Epithelial cell of esophagus (primary cell): ENCODE data around the gene CHN2.

Experiments
- DNase-seq: peaks from one replicate; pipeline ENCODE4 v3.0.0; 2010; ENCODE audit warnings: low read depth
- H3K4me3 ChIP-seq: 2 replicates; pipeline ENCODE4 v1.5.1; 2011; ENCODE audit warnings: mild to moderate bottlenecking, low read length, control low read depth
- CTCF ChIP-seq: IDR thresholded peaks from 2 replicates; pipeline ENCODE4 v1.5.1; 2011; ENCODE audit warnings: low read depth, mild to moderate bottlenecking, low read length, control low read depth, inconsistent platforms; ENCODE audit not compliant: insufficient read depth; ENCODE audit errors: missing control alignments

CHN2 gene

GRCh38 chr7:29432721-29433120, 238.1 kb downstream of the CHN2 start:
- no peak overlapping the region for H3K4me3 ChIP-seq

GRCh38 chr7:29434380-29434768, 239.8 kb downstream of the CHN2 start:
- no peak for DNase-seq
- no peak overlapping the region for H3K4me3 ChIP-seq

More at GRCh38 chr7:29432721-29433120, 238.1 kb downstream of the CHN2 start:
- TF ChIP-seq CTCF, result no peak
- DNase-seq, result no peak

GRCh38 chr7:29435167-29435566, 240.6 kb downstream of the CHN2 start:
- no peak overlapping the region for H3K4me3 ChIP-seq
- no peak for TF ChIP-seq CTCF
- no peak for DNase-seq

More at GRCh38 chr7:29434380-29434768, 239.8 kb downstream of the CHN2 start:
- no peak for TF ChIP-seq CTCF

- no peak for DNase-seq
- TF ChIP-seq CTCF, result no peak
- H3K4me3 ChIP-seq, result no peak overlapping the region
Measured at GRCh38 chr7:29435902-29436301, 241.3 kb downstream of the CHN2 start.

- no peak overlapping the region for H3K4me3 ChIP-seq
- DNase-seq, result peak; percentile 69
- no peak for TF ChIP-seq CTCF
Measured at GRCh38 chr7:29442146-29442545, 247.6 kb downstream of the CHN2 start.

GRCh38 chr7:29443552-29443951, 249.0 kb downstream of the CHN2 start:
- no peak overlapping the region for H3K4me3 ChIP-seq
- peak; percentile 24 for DNase-seq
- no peak for TF ChIP-seq CTCF

GRCh38 chr7:29444267-29444666, 249.7 kb downstream of the CHN2 start:
- H3K4me3 ChIP-seq, result no peak overlapping the region
- no peak for DNase-seq
- TF ChIP-seq CTCF, result no peak
